ENCODE results near the gene EEF1A2.
"Not testable (repeated sequence)": the region's sequence is repeated elsewhere in the genome, so short reads cannot be mapped to it uniquely, and the experiment has no call there.

EEF1A2 gene

DNA sequence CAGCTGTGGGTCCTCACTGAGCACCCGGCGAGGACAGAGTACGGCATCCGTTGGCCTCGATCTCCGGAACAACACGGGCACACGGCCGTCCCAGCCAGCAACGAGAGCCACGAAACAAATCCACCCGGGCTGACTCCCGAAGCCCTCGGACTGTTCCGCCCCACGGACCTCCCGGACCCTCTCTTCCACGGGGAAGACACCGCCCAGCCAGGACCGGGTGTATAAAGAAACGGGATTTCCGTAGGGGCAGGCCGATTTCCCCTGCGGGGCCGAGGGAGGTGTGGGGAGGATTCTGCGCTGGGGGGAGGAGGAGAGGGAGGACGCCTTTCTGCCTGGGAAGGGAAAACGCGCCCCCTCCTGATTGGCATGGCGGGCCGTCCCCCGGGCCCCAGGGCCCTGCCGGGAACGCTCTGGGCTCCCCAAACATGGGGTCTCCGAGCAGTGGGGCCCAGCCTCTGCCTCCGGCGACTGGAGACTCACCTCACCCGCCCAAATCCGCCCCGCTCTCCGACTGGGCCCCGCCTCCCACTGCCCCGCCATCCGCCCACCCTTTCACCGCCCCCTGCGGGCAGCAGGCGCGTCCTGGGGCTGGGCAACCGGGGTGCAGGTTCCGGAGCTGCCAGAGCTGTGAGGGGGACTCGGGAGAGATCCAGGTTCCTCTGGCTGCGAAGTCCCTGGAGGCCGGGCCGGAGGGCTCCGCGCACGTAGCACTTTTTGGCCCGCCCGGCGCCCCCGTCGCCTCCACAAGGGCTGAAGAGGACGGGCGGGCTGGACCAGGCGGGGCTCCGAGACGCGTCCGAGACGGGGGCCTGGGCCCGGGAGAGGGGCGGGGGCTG is 21.0 kb upstream of the EEF1A2 start:
- DNase-seq = peak; percentile 92

DNA sequence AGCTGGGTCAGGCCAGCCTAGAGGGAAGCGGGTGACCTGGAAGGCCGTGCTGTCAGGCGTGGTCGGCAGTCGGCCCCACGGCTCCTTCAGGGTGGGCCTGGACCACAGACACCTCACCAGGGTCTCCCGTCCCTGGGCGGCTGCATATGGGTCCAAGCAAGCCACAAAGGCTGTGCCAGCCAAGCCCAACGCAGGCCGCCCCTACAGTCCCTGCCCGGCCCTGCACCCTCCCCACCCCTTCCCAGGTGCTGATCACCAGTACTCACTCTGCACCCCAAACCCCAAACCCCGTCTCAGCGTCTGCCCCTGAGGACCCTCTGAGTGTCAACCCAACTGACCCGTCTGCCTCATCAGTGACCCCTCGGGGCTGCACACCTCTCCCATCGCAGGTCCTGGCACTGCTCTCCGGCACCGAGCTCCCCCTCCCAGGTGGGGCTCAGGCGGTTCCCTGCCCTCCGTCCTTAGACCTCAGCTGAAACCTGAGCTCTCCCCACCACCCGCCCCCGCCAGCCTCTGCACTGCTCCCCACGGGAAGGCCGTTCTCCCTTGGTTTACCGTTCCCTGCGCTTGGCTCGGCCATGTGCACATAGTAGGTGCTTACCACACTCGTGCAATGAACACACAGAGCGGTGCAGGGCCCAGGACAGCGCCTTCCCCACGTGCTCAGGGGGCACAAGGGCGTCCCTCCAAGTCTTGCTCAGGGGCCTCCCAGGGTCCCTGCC is 20.2 kb upstream of the EEF1A2 start:
- no peak for DNase-seq

DNA sequence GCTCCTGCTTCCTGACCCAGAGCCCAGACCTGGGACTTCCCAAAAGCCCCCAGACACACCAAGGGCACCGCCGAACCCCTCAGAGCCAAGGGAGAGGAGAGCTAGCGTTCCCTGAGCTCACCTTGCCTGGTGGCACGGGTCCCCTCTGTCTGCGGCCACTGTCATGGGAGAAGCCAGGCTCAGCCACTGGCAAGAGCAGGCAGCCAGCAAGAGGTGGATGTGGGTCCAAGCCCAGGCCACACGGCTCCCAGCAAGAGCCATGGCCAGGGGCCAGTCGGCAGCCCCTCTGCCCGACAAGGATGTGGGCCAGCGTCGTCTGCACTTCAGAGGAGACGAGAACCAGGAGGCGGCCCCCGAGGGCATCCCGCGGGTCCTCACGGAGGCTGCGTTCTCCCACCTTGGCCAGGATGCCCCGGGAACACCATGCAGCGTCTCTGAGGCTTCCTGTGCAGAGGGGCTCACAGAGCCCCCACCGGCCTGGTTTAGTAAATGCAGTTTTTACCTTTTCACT is 19.5 kb upstream of the EEF1A2 start:
- no peak for DNase-seq

DNA sequence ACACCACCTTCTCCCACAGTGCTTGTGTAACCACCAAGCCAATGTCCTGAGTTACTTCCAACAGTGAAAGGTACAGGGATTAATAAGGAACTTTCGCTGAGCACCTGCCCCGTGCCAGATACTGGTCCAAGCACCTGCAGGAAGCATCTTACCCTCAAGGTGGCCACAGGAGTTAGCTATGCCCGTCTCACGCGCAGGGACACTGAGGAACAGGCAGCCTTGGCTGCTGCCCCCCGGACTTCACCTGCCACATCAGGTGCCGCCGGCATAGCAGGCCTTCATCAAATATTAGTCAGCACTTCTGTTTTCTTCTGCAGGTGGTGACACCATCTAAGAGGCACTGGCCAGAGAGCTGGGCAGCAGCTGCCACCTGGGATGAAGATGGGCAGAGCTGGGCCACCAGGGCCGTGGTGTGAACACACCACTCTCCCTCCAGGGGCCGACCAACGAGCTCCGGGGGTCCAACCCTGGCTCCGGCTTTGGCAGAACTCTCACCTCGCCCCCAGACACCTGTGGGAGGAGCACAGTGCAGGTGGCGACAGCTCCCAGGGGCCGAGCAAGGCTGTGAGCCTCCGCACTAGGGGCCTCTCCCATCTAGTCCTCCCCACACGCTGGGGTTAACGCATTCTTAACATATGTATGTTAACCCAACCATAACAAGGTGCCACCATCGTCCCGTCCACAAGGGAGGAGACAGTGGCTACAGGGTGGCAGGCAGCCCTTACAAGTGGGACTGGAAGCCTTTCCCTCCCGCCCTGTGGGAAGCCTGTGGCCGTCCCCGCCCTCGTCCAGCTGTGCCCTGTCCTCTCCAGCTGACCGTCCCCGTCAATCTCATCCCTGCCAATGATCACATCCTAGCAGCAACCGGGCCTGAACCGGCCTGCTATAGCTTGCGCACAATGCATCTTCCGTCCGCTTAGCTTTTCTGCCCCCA is 18.8 kb upstream of the EEF1A2 start:
- no peak for DNase-seq

DNA sequence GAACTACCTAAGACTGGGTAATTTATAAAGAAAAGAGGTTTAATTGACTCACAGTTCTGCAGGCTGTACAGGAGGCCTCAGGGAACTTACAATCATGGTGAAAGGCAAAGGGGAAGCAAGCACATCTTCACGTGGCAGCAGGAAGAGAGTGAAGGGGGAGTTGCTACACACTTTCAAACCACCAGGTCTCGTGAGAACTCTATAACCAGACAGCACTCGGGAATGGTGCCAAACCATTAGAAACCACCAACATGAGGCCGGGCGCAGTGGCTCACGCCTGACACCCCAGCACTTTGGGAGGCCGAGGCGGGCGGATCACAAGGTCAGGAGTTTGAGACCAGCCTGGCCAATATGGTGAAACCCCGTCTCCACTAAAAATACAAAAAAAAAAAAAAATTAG is 15.6 kb upstream of the EEF1A2 start:
- DNase-seq = not testable (repeated sequence)

DNA sequence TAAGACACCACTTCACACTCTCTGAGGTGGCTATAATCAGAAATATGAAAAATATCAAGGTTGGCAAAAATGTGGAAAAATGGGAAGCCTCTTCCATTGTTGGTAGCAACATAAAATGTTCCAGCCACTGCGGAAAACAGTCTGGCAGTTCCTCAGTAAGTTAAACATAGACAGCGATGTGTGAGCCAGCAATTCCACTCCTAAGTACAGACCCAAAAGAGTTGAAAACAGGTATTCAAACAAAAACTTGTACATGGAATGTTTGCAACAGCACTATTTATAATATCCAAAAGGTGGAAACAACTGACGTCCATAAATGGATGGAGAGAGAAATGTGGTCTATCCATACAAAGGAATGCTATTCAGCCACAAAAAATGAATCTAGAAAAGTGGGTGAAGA is 14.3 kb upstream of the EEF1A2 start:
- no peak for DNase-seq

DNA sequence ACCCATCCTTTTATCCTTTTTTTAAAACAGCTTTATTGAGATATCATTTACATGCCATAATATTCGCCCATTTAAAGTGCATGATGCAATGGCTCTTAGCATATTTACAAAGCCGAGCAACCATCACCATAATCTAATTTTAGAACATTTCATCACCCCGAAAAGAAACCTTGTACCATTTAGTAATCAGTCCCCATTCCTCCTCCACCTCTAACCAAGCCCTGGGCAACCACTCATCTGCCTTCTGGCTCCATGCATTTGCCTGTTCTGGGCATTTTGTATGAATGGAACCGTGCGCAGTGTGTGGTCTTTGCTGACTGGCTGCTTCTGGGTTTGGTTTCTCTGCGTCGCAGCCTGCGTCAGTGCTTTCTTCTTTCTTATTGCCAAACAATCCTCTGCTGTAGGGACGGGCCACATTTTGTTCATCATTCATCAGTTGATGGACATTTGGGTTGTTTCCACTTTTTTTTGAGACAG is 10.2 kb upstream of the EEF1A2 start:
- DNase-seq = no peak

DNA sequence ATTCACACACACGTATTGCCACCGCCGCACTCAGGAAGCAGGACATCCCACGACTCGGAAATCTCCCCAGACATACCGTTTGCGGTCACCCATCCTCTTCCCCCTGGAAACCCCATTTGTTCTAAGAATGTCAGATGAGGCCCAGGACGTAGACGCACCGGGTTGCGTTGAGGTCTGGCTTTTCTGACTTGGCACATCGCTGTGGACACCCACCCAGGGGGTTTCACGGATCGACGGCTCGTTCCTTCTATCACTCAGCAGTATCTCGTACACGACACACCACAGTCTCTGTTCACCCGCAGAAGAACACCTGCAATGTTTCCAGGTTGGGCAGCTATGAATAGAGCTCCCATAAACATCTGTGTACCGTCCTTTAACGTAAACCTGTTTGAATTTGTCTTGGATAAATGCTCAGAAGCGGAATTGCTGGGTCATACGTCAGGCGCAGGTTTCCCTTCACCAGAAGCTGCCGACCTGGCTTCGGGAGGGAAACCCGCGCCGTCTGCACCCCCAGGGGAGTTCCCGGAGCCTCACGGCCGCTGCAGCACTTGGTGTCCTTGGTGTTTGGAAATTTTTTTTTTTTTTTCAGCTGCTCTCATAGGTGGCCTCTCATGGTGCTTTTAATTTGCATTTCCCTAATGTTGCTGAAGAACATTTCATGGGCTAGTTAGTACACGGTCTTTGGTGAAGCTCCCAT is 9.3 kb upstream of the EEF1A2 start:
- no peak for DNase-seq

DNA sequence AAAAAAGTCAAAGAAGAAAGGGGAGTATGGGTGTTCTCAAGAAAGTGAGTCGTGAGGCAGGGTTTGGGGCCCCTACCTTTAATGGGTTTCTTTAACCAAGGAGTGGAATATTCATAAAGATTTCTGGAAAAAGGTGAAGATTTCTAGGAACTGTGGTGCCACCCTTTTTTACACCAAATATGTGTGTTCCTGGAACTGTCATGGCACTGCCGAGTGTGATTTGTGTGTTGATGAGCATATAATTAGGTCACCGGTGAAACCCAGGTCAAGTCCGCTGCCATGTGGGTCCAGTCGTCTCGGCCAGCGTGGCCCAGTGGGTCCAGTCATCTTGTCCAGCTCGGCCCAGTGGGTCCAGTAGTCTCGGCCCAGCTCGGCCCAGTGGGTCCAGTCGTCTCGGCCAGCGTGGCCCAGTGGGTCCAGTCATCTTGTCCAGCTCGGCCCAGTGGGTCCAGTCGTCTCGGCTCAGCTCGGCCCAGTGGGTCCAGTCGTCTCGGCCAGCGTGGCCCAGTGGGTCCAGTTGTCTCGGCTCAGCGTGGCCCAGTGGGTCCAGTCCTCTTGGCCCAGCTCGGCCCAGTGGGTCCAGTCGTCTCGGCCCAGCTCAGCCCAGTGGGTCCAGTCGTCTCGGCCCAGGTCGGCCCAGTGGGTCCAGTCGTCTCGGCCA is 8.3 kb upstream of the EEF1A2 start:
- no peak for DNase-seq

DNA sequence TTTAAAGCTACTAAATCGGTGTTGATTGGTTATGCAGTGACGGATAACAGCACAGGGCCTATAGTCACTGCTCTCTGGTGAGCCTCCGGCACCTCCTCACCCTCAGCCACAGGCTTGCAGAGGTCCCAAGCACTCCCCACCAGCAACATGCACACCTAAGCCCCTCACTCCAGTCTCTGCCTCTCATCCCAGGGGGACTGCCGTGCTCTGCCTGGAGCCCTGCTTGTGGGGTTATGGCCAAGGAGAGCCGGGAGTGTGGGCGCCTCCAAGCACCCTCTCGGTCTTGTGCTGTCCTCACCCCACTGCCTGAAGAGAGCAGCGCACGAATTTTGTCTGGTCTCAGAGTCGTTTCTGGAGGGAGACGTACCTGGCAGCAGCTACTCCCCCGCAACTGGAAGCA is 6.8 kb upstream of the EEF1A2 start:
- no peak for DNase-seq

DNA sequence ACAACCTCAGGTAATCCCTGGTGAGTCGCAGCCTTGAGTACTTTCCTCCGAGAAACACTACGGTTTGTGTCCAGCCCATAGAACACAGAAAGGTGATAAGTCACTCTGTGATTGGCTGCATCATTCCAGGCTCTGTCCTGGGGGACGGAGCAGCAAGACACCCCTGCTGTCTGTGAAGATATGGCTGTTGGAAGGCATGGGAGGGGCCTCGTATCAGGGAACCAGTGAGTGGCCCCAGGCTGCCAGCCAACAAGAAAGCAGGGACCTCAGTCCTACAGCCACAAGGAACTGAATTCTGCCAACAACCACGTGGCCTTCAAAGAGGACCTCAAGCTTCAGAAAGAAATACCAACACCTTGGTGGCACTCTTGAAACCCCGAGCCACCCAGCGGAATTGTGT is 6.4 kb upstream of the EEF1A2 start:
- no peak for DNase-seq

DNA sequence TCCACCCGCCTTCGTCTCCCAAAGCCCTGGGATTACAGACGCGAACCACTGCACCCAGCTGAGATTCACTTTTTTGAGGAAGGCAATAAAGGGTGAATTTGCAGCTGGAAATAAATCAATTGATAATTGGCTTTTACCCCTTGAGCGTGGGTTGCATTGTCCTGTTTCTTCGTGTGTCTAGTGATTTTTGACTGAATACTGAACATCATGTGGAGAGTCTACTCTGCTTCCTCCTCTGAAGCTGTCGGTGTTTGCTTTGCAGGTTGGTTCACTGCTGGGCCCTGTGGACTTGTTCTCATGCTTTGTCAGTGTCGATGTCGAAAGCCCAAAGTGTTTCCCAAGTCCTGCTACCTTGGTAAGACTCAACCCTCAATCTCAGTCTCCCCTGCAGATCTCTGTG is 5.8 kb upstream of the EEF1A2 start:
- no peak for DNase-seq

DNA sequence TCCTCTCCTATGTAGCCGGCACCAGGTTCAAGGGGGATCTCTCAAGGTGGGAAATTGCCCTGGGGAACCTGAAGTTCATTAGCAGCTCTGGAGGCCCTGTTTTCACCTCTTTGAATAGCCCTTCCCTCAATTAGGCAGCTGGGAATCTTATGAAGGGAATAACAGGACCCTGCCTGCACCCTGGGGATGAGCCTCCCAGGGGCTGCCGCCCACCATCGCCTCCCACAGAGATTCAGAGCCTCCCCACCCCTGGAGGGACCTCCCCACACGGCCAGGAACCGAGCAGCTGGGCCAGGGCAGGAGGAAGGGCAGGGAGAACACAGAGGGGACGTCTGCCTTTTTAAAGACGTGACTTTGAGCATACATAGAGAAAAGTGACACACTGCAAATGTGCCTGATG is 4.6 kb upstream of the EEF1A2 start:
- DNase-seq = no peak

DNA sequence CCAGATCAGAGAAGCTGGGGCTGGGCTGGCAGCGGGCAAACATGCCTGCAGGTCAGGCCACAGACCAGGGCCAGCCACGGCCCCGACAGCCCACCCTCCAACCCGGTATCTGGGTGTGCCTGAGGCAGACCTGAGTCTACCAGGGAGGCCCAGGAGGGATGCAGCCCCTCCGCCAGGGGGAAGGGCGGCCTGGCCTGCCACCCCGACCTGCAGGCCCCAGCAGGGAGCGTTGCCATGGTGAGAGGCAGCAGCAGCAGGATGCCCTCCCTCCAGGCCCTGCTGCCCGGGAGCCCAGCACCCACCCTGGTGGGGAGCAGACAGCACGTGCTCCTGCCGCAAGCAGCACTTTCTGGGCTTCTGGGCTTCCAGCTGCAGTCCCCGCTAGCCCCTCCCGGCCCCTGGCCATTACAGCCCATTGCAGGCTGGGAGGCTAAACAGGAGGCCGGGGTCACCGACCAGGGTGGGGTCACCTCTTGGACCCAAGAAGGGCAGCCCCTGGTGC is 3.8 kb upstream of the EEF1A2 start:
- DNase-seq = no peak

DNA sequence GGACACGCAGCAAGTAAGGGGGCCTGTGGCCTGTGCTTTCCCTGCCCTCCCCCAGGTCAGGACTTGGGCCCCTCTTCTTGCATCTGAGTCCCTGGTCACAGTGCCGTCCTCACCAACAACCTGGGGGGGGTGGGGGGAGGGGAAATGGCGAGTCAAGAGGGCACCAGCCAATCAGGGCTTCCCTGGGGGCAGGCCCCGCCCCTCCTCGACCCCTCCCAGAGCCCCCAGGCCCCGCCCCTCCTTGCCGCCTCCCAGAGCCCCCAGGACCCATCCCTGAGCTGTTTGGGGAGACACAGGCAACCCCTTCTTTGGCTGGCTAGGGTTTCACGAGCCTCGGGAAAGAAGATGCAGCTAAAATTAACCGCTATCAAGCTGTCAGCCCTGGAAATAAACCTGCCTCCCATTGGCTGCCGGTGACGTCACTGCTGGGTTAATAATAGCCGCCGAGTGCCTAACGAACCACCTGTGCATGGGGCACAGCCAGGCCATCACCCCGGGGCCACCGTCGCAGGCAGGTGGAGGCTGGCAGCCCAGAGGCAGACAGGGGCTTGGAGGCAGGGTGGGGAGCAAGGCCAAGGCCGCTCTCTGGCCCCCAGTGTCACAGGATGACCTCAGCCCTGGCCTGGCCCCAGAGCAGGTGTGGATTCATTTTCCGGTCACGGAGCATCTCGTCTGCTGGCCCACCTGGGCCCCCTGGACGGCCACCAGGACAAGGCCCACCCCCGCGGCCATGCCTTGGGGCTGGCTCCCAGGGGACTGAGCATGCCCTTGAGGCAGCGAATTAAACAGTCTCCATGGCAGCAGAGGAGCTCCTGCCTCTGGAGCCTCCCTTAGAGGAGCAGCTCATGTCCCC is 3.2 kb upstream of the EEF1A2 start:
- no peak for DNase-seq

DNA sequence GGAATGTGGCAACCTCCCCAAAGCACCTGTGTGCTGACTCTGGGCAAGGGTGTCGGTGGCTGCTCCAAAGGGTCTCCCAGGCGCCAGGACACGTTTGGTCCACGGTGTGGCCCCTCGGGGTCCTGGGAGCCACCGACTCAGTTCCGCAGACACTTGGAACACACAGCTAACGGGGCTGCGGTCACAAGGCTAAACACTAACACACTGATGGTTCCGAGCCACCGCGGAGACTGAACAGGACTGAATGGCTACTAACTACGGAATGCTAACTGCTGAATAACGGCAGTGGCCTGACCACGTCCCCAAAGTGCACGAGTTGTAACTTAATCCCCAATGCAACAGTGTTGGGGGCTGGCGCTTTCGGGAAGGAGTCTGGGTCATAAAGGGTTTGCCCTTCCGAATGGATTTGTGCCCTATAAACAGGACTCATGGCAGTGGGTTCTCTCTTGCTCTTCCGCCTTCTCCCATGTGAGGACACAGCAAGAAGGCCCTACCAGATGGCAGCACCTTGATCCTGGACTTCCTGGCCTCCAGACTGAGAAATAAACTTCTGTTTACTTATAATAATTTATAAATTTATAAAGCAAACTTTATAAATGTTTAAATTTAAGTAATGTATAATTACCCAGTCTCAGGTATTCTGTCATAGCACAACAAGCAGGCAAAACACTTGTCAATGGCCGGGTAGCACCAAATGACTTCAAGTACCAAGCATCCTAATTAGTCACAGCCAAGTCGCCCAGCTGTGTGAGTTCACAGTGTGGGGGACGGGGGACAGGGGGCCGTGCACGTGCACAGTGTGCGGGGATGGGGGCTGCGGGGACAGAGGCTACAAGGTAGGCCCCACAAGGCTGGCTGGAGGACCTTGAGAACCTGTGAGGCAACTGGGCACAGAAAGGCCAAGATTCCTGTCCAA is 2.3 kb upstream of the EEF1A2 start:
- DNase-seq = no peak

DNA sequence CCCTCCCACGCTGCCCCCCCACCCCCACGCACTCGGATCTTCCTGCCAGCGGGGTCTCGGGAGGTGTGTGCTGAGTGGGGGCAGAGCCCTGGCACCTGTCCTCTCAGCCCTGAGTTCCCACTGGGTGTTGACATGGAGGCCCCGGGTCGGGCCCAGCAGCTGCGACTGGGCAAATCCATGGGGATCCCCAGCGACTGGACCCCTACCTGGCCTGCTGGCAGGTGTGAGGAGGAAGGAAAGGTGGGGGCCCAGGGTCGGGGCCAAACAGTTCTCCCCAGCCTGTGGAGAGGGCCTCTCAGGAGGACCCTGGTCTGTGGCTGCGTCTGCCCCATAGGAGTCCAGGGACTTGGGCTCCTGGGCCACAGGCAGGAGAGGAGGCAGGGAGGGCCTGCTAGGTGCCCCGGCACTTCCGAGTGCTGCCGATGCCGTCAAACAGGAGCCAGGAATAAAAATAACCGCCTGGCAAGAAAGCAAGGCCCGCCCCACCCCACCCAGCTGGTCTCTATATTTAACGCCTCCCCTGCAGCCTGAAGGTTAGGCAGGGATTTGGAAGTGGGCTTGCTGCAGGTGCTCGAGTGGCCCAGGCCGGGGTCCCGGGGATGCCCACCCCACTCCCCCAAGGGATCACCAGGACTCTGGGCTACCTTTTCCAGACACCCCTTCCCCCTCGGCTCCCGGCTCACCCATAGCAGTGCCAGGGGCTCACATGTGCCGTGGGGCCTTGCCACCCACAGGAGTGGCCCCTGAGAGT is 1.4 kb upstream of the EEF1A2 start:
- no peak for DNase-seq

DNA sequence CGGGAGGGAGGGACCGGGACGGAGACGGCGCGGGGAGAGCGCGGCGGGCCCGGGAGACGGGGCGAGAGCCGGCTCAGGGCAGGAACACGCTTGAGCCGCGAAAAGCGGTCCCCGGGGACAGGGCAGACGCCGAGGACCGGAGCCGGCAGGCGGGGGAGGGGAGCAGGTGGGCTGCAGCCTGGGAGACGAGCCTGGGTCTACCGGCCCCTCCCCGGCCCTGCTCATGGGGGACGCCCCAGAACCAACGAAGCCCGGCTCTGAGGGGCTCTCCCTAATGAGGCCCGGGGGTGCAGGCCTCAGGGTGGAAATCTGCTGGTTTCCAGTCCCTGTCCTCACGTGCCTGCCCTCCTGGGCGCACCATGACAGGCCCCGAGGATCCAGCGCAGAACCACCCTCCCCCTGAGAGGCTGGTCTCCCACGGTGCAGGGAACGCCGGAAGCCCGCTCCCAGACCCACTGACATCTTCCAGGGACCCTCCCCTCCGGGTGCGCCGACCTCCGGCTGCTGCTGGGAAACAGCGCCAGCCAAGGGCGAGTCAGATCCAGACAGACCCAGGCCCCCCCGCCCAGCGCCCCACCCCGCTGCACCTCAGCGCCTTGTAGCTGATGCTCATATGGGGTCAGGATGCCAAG is 571 bp upstream of the EEF1A2 start:
- DNase-seq = no peak
